ENCODE measurements around the gene TMPRSS4.

Gene TMPRSS4

GRCh38 chr11:118079491-118079890, 2.6 kb downstream of the TMPRSS4 start:
- no peak overlapping the region for H3K4me3 ChIP-seq (ENCODE audit: low read depth, low read length)
- no peak for TF ChIP-seq CTCF (IDR thresholded peaks at IDR 0.05; ENCODE audit: low read depth, low read length)
- in situ Hi-C loops (cut with HindIII; ENCODE audit: low sequenced_read_pairs), result no loop called here
- no peak for DNase-seq (ENCODE audit: low read depth, low spot score)

- no peak overlapping the region for H3K4me3 ChIP-seq (ENCODE audit: low read depth, low read length)
- TF ChIP-seq CTCF (IDR thresholded peaks at IDR 0.05; ENCODE audit: low read depth, low read length), result no peak
- DNase-seq (ENCODE audit: low read depth, low spot score), result no peak
- in situ Hi-C loops (cut with HindIII; ENCODE audit: low sequenced_read_pairs), result no loop called here
These were observed 3.4 kb downstream of the TMPRSS4 start for GRCh38 chr11:118080296-118080695.

GRCh38 chr11:118081241-118081958, 4.5 kb downstream of the TMPRSS4 start:
- H3K4me3 ChIP-seq (ENCODE audit: low read depth, low read length), result no peak overlapping the region
- no peak for TF ChIP-seq CTCF (IDR thresholded peaks at IDR 0.05; ENCODE audit: low read depth, low read length)
- in situ Hi-C loops (cut with HindIII; ENCODE audit: low sequenced_read_pairs), result no loop called here
- DNase-seq (ENCODE audit: low read depth, low spot score), result no peak

GRCh38 chr11:118082880-118083552, 6.1 kb downstream of the TMPRSS4 start:
- H3K4me3 ChIP-seq (ENCODE audit: low read depth, low read length), result no peak overlapping the region
- in situ Hi-C loops (cut with HindIII; ENCODE audit: low sequenced_read_pairs), result no loop called here

GRCh38 chr11:118084247-118084646, 7.4 kb downstream of the TMPRSS4 start:
- no peak for TF ChIP-seq CTCF (IDR thresholded peaks at IDR 0.05; ENCODE audit: low read depth, low read length)
- in situ Hi-C loops (cut with HindIII; ENCODE audit: low sequenced_read_pairs), result no loop called here
- no peak overlapping the region for H3K4me3 ChIP-seq (ENCODE audit: low read depth, low read length)
- no peak for DNase-seq (ENCODE audit: low read depth, low spot score)

More at GRCh38 chr11:118082880-118083552, 6.1 kb downstream of the TMPRSS4 start:
- no peak for TF ChIP-seq CTCF (IDR thresholded peaks at IDR 0.05; ENCODE audit: low read depth, low read length)
- no peak for DNase-seq (ENCODE audit: low read depth, low spot score)

- in situ Hi-C loops (cut with HindIII; ENCODE audit: low sequenced_read_pairs), result no loop called here
- H3K4me3 ChIP-seq (ENCODE audit: low read depth, low read length), result no peak overlapping the region
- no peak for DNase-seq (ENCODE audit: low read depth, low spot score)
- TF ChIP-seq CTCF (IDR thresholded peaks at IDR 0.05; ENCODE audit: low read depth, low read length), result no peak
These were observed 7.8 kb downstream of the TMPRSS4 start for GRCh38 chr11:118084656-118085055.
